ENCODE data around the gene SLC2A10.

SLC2A10 gene

DNA sequence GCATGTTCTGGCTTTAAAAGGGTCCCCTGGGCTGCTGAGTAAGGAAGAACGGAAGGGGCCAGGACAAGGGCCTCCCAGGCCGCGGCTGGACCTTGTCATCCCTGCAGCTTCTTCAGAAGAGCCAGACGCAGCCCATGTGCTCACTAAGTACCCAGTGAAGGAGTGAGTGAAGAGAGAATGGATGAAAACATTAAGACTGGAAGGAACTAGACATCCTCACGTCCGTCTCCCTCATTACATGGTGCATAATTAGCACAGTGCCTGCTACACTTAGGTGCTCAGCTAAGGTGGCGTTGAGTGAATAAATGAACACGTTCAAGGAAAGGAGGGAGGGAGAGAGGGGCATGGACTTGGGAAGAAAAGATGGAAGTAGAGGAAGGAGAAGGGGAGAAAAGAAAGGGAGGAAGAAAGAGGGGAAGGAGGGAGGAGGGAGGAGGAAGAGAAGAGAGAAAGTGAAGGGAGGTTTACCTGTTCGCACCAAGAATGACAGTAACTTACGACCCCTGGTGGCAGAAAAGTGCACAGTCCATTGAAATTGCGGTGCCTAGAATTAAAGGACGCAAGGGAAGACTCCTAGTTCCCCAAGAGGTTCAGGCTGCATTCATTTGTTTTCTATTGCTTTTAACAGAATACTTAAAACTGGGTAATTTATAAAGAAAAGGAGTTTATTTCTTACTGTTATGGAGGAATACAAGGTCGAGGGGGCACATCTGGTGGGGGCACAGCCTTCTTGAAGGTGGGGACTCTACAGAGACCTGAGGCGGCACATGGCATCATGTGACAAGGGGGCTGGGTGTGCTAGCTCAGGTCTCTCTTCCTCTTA lies 28.2 kb upstream of the SLC2A10 start:
- DNase-seq, result peak; percentile 53
- Histone ChIP-seq H3K4me3 (ENCODE audit: low read depth, low read length) (no peak overlapping the region), H3K27ac (no peak overlapping the region)

DNA sequence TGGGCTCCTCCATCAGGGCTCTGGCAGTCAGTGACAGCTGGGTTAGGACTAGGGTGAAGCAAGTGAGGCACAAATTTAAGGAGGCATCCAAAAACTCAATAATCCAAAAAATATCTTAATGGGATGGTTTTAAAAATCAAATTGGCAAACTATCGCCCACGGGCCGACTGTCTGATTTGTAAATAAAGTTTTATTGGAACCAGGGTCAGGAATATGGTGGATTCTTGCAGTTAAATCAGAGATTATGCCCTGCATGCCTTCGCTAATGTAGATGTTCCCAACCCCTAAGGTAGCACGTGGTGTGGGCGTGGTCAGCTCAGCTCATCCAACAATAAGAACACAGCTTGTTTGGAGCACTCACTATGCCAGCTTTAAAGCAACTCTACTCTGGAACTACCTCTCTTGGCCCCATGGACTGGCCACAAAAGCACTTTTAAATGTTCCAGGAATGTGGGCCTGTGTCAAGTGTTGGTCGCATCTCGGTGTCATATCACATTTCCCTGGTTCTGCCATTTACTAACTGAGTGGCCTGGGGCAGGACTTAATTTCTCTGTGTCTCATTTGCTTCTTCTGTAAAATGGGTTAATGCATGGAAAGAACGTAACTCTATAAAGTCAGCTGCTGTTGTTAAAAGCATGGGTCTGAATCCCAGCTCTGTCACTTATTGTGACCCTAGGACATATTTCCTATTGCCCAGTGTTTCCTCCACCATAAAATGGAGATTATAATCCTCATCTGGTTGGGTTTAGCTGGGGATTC lies 27.2 kb upstream of the SLC2A10 start:
- Histone ChIP-seq H3K27ac (no peak overlapping the region), H3K4me3 (ENCODE audit: low read depth, low read length) (no peak overlapping the region), H3K27me3 (replicated peaks) (no peaks in the 10 kb centered on the region), H3K36me3 (replicated peaks) (no peaks in the 10 kb centered on the region)
- DNase-seq, result no peak
- TF ChIP-seq, protein P1, sequence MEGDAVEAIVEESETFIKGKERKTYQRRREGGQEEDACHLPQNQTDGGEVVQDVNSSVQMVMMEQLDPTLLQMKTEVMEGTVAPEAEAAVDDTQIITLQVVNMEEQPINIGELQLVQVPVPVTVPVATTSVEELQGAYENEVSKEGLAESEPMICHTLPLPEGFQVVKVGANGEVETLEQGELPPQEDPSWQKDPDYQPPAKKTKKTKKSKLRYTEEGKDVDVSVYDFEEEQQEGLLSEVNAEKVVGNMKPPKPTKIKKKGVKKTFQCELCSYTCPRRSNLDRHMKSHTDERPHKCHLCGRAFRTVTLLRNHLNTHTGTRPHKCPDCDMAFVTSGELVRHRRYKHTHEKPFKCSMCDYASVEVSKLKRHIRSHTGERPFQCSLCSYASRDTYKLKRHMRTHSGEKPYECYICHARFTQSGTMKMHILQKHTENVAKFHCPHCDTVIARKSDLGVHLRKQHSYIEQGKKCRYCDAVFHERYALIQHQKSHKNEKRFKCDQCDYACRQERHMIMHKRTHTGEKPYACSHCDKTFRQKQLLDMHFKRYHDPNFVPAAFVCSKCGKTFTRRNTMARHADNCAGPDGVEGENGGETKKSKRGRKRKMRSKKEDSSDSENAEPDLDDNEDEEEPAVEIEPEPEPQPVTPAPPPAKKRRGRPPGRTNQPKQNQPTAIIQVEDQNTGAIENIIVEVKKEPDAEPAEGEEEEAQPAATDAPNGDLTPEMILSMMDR (IDR thresholded peaks at IDR 0.05; ENCODE audit: low read depth, low read length, missing control alignments), result no peak
- in situ Hi-C loops (cut with HindIII; ENCODE audit: low pct_ligation_motif_present, low sequenced_read_pairs), result no loop called here

More for the DNA sequence above, 28.2 kb upstream of the SLC2A10 start:
- Histone ChIP-seq H3K36me3 (replicated peaks) (no peaks in the 10 kb centered on the region), H3K27me3 (replicated peaks) (no peaks in the 10 kb centered on the region)
- in situ Hi-C loops (cut with HindIII; ENCODE audit: low pct_ligation_motif_present, low sequenced_read_pairs), result no loop called here
- TF ChIP-seq, protein P1 (IDR thresholded peaks at IDR 0.05; ENCODE audit: low read depth, low read length, missing control alignments), result peak; percentile 86

DNA sequence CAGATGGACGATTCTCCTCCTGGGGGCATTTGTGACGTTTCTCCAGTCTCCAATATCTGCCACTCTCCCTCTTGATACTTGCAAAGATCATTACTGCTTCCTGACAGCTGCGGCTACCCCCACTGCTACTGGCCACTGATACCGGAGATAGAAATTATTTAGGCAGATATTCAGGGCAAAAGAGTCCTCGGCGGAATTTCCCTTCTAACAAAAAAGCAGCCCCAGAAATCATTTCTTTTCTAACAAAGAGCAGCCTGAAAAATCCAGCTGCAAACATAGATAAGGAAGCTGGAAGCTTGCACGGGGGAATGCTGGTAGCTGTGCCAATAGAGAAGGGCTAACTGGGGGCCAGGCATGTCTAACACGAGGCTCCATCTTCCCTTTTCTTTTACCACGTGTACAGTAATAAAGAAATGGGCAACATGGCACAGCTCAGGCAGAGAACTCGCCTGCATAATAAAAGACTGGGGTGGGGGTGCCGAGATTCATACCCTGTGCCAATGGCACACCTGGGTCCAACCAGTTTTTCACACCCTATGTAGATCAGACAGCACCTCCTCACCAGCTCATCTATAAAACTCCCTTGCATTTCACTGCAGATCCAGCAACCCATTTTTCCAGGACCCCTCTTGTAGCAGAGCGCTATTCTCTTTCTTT lies 26.3 kb upstream of the SLC2A10 start:
- Histone ChIP-seq H3K4me3 (ENCODE audit: low read depth, low read length) (peak overlapping the region; percentile 65), H3K36me3 (replicated peaks) (no peaks in the 10 kb centered on the region), H3K27me3 (replicated peaks) (no peaks in the 10 kb centered on the region), H3K27ac (no peak overlapping the region)
- TF ChIP-seq, protein P1 (IDR thresholded peaks at IDR 0.05; ENCODE audit: low read depth, low read length, missing control alignments), result no peak
- in situ Hi-C loops (cut with HindIII; ENCODE audit: low pct_ligation_motif_present, low sequenced_read_pairs), result no loop called here
- no peak for DNase-seq

DNA sequence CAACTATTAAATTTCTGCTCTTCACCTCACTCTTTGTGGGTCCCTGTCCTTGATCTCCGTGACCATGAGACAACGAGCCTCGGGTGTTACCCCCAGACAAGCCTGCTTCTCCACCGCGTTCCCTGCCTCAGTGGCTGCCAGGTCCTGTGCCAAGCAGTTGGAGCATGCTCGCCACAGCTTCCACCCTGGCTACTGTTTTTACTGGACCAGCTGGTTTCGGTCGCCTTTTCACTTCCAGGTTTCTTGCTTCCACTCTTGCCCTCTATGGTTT lies 25.8 kb upstream of the SLC2A10 start:
- H3K27me3 ChIP-seq (replicated peaks), result no peaks in the 10 kb centered on the region
- DNase-seq, result no peak
- H3K36me3 ChIP-seq (replicated peaks), result no peaks in the 10 kb centered on the region
- H3K4me3 ChIP-seq (ENCODE audit: low read depth, low read length), result peak overlapping the region; percentile 65
- no peak overlapping the region for H3K27ac ChIP-seq
- TF ChIP-seq, protein P1 (IDR thresholded peaks at IDR 0.05; ENCODE audit: low read depth, low read length, missing control alignments), result no peak
- in situ Hi-C loops (cut with HindIII; ENCODE audit: low pct_ligation_motif_present, low sequenced_read_pairs), result no loop called here

DNA sequence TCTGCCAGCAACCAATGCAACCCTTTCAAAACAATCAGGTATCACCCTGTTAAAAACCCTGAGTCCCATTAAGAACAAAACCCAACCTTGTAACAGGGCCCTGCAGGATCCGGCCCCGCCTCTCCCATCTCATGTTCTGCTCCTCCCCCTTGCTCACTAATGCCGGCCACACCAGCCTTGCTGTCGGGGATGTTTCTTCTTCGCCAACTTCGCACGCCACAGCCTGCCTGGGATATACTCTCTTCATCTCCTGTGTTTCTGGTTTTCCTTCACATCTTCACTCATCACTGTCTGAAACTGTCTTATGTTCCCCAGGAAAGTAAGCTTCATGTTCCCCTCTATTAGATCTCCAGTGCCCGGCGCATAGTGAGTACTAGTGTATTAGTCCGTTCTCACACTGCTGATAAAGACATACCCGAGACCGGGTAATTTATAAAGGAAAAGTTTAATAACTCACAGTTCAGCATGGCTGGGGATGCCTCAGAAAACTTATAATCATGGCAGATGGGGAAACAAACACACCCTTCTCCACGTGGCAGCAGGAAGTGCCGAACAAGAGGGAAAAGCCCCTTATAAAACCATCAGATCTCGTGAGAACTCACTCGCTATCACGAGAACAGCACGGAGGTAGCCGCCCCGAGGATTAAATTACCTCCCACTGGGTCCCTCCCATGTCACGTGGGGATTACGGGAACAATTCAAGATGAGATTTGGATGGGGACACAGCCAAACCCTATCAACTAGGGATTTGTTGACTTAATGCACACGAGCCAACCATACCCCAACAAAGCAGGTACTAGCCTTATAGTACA lies 25.3 kb upstream of the SLC2A10 start:
- H3K27me3 ChIP-seq (replicated peaks), result no peaks in the 10 kb centered on the region
- peak; percentile 76 for DNase-seq
- TF ChIP-seq, protein P1 (IDR thresholded peaks at IDR 0.05; ENCODE audit: low read depth, low read length, missing control alignments), result no peak
- H3K27ac ChIP-seq, result peak overlapping the region; percentile 84
- H3K4me3 ChIP-seq (ENCODE audit: low read depth, low read length), result peak overlapping the region; percentile 65
- in situ Hi-C loops (cut with HindIII; ENCODE audit: low pct_ligation_motif_present, low sequenced_read_pairs), result no loop called here
- no peaks in the 10 kb centered on the region for H3K36me3 ChIP-seq (replicated peaks)
